HG02840 (cell line): ENCODE measurements around the gene CLIC3.

Experiments used
- ATAC-seq: cut with Tn5 transposase; IDR thresholded peaks from one replicate; pipeline ENCODE4 v1.9.1; 2021; ENCODE audit warnings: mild to moderate bottlenecking, moderate library complexity, moderate number of reproducible peaks; ENCODE audit not compliant: unreplicated experiment, low FRiP score

Gene CLIC3

DNA sequence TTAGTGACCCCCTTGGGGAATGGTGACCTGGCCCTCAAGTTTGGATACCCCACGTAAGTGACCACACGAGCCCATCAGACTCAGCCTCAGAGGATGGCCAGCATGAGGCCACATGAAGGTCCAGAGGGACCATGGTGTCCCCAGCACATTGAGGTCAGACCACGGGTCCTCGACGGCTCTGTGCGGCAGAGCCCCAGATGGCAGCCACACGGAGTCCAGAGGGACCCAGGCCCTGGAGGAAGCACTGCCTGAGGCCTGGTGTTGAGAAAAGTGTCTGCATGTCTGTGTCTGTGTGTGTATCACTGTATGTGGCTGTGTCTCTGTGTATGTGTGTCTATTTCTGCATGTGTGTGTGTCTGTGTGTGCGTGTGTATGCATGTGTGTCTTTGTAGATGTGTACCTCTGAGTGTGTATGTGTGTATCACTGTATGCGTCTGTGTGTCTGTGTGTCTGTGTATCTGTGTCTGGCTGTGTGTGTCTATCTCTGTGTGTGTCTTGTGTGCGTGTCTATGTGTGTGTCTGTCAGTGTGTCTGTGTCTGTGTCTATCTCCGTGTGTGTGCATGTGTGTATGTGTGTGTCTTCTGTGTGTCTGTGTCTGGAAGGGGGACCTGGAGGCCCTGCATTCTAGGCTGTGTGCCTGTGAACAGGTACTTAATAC lies 12.6 kb downstream of the CLIC3 start:
- ATAC-seq = no peak

DNA sequence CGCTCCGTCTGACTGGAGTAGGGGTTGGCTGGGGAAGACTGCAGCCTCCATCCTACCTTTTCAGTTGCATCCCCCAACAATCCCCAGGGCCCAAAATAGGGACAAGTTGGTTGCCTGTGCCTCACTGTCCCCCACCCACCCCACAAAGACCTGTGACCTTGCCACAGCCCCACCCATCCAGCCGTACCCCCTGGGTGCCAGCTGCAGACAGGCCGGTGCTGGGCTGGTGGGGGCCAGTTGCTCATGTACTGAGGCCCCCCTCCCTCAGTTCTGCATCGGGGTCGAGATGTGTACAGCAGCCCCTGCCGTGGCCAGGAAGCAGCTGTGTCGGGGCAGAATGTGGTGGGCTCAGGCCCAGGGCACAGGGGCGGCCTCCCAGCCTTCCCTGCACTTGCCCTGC lies 13.2 kb downstream of the CLIC3 start:
- no peak for ATAC-seq

DNA sequence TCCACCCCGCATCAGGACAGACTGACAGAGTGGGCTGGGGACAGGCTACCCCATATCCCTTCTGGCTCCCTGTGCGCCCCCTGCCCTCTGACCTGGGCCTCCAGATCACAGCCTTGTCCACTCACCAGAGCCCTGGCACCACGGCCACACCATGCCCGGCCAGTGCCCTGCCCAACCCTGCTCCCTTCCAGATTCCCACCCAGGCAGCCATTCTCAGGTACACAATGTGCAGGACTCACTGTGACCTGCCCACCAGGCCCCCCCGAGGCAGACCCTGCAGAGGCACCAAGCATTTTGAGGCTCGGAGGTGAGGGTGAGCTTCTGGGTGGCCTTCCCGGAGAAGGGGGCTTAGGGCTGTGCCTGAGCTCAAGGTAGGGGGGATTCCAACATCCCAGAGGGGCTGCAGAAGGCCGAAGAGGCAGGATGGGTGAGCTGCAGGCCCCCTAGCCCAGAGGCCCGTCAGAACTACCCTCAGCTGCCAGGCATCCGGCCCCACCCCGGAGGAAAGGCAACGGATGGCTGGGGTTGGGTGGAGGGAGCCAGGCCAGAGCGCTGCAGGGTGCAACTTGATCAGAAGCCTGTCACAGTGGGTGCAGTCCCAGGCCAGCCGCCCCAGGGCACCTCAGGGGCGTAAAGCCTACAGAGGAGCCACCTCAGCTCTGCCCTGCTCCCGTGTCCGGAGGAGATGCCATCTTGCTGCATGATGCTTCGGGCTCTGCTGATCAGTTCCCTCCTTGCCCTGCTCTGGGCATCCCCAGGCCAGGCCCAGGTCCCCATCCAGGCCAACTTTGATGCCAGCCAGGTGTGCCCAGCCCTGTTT lies 13.9 kb downstream of the CLIC3 start, which contains the start of gene LCNL1:
TSS of gene LCNL1 (plus strand) at position 762 of the 820 bp plus-strand sequence. CDS start 594 bp downstream, outside the sequence.
- ATAC-seq = no peak

DNA sequence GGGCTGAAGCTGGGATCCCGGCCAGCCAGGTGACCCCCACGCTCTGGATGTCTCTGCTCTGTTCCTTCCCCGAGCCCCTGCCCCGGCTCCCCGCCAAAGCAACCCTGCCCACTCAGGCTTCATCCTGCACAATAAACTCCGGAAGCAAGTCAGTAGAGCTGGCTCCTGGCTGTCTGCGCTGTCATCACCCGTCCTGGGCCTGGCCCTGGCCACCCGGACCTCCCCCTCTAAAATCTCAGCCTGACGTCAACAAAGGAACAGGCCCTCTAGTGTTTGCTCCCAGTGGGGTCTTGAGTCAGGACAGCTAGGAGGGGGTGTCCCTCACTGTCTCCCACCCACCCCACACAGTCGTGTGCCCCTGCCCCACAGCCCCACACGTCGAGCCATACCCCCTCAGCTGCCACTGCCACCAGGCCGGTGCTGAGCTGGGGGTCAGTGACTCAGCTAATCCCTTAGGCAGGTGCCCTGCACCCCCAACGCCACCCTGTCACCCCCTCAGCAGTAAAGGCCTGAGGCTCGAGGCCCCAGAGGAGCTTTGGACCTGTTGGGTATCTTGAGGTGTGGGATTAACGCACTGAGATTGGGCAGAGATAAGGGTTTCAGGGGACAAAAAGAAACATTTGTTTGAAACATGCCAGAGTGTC lies 14.7 kb downstream of the CLIC3 start:
- no peak for ATAC-seq

DNA sequence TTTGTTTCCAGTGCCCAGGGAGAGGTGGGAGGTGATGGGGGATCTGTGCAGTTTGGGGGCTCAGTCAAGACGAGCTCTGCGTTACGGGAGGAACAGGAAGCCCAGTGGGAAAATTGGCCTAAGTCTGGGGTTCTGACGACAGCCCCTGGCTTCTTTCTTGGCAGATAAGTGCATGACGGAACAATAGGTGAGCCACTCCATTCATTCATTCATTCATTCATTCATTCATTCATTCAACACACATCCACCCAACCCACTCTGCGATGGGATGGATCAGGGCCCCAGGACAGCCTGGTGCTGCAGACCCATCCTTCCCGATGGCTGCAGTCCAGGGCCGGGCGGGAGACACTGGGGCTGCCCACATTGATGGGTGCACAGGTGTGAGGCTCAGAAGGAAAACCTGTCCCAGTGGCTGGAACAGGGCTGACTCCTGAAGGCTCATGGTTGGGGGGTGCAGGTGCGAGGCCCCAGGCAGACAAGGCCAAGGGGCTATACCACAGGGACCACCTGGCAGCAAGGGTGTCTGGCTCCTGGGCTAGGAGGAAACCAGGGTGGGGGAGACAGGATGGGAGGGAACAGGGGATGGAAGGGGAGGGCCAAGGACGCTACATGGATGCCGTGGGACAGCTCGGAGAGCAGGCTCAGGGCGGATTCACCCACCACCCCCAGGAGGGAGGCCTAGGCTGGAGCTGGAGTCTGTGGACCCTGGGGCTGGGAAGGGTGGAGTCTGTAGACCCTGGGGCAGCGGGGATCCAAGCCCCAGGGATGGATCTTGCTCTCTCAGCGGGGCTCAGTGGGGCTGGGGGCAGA lies 15.5 kb downstream of the CLIC3 start:
- ATAC-seq = no peak

DNA sequence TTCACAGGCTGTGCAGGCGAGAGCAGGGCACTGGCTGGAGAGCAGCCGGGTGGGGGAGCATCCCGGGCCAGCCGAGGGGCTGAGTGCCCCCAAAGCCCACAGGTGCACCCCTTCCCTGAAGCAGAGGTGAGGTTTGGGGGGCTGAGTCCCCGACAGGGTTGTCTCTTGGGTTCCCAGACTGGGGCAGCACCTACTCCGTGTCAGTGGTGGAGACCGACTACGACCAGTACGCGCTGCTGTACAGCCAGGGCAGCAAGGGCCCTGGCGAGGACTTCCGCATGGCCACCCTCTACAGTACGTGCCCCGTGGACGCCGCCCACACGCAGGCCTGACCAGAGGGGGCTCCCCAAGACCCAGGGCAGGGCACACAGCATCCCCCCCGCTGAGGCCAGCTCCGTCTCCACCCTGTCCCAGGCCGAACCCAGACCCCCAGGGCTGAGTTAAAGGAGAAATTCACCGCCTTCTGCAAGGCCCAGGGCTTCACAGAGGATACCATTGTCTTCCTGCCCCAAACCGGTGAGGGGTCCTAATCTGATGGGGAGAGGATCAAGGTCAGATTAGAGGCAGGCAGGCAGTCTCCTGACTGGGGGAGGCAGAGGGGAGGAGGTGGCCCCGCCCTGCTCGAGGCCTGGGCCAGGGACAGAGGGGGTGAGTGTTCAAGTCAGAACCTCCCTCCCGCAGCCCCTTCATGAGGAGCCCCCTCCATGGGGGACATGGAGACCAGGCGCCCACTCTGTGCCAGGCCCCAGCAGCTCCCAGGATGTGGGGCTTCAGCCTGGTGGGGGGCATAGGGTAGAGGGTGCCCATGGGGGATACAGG lies 16.4 kb downstream of the CLIC3 start:
- ATAC-seq = no peak

DNA sequence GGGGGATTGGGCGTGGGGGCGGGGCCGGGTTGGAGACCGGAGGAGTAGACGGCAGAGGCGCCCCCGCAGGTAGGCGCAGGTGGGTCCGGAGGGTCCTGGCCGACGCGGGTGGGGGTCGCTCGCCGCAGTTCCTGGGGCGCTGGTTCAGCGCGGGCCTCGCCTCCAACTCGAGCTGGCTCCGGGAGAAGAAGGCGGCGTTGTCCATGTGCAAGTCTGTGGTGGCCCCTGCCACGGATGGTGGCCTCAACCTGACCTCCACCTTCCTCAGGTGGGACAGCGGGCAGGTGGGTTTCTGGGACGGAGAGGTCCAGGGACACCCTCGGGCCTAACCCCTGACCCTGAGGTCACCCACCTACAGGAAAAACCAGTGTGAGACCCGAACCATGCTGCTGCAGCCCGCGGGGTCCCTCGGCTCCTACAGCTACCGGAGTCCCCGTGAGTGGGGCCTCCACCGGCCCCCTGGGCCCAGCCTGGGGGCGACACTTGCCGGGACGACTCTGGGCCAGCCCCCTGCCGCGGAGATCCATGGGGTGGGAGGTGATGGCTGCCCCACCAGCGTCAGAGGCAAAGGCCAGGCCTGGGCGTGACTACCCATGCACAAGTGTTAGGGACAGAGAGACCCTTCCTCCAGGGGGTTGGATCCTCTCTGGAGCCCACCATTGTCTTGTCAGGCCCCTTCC lies 17.4 kb downstream of the CLIC3 start:
- ATAC-seq = no peak

DNA sequence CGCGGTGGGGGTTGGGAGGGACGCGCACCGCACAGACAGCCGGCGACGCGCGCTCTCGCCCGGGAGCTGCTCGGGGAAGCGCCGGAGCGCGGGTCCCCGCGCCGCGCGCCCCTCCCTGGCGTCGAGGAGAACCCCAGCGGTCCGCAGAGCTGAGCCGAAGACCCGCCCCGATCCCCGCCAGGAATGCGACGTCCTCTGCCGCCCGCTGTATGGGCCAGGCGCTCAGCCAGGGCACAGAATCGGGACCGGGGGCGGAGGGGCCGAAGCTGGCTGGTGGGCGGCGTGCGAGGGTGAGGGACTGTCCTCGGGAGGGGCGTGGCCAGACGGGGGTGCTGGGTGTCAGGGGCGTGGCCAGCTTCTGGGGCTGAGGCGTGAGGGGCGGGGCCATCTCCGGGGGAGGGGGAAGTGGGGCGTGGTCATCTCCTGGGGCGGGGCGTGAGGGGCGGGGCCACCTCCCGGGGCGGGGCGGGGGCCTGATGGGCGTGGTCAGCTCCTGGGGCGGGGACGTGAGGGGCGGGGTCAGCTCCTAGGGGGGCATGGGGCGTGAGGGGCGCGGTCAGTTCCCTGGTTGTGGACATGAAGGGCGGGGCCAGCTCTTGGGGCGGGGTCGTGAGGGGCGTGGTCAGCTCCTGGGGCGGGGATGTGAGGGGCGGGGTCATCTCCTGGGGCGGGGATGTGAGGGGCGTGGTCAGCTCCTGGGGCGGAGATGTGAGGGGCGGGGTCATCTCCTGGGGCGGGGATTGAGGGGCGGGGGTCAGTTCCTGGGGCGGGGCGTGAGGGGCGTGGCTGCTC lies 18.1 kb downstream of the CLIC3 start:
- ATAC-seq = no peak

DNA sequence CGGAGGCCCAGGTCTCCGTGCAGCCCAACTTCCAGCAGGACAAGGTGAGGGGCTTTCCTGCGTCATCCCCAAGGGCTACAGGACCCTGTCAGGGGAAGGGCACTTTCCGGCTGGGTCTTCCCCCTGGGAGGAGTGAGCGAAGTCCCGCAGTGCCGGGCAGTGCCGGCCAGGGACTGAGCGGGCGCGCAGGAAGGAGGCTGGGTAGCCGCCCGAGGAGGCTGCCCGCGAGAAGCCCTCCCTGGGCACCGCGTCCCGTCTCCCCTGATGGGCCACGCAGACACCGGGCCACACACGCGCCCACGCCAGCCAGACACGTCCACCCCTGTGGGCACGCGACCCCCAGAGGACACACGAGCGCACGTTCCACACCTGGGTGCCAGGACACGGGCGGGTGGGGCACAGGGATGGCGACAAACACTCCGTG lies 18.7 kb downstream of the CLIC3 start:
- no peak for ATAC-seq

DNA sequence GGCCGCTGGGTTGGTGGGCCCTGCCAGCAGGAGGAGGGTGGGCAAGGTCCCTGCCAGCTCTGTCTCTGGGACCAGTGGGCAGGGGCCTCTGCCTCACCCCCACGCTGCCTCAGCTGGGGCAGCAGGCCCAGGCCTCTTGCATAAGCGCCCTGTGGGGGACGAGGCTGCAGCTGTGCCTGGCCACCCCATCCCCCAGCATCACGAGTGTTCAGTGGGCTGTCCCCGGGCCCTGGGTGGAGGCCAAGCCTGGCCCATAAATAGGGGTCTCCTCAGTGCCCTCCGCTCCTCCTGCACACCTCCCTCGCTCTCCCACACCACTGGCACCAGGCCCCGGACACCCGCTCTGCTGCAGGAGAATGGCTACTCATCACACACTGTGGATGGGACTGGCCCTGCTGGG lies 19.1 kb downstream of the CLIC3 start, which contains the start of gene PTGDS:
TSS of gene PTGDS (plus strand) at position 282 of the 400 bp plus-strand sequence. CDS start at position 357, 75 bp downstream.
- no peak for ATAC-seq

DNA sequence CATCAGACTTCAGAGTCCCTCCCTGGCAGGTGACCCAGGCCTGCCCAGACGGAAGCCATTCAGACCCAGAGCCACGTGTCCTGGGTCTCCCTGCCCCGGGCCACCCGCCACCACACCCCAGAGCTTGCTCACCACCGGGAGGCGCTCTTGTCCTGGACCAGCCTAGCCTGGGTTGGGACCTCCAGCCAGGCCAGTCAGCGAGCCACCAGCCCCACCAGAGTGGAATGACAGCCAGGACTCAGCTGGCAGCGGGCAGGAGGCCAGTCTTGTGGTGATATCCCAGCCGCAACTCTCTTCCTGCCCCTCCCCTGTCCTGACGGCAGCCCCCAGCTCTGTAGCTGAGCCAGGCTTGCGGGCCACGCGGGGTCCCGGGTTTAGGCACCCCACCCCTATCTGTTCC lies 20.7 kb downstream of the CLIC3 start:
- ATAC-seq = no peak

DNA sequence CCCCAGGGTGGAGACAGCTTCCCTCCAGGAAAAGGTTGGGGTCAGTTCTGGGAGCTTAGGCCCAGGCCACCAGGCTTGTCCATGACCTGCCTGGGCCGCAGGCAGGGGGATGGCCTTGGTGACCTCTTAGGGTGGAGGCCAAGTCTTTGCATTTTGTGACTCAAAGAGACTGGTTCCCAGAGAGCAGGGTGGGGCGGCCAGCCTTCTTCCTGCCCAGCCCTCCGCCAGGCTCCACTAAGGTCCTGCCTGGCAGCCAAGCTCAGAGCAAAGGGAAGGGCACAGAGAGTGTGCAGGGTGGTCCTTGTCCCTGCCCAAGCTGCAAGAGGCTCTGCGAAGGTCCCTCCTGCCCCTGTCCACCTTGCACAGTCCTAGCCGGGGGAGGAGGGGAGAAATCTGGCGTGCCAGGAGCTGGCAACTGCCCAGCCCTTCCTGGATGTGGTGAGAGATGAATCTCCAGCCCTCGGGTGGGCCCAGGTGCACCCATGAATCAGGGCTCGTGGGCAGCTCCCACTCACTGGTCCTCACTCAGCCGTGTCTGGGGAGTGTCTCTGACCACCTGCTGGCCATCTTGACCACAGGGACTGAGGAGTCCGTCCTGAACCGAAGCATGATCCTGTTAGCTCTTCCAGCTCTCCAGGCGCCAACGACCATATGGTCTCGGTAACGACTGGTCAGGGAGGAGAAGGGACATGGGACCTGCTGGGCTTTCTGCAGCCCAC lies 21.4 kb downstream of the CLIC3 start:
- no peak for ATAC-seq

DNA sequence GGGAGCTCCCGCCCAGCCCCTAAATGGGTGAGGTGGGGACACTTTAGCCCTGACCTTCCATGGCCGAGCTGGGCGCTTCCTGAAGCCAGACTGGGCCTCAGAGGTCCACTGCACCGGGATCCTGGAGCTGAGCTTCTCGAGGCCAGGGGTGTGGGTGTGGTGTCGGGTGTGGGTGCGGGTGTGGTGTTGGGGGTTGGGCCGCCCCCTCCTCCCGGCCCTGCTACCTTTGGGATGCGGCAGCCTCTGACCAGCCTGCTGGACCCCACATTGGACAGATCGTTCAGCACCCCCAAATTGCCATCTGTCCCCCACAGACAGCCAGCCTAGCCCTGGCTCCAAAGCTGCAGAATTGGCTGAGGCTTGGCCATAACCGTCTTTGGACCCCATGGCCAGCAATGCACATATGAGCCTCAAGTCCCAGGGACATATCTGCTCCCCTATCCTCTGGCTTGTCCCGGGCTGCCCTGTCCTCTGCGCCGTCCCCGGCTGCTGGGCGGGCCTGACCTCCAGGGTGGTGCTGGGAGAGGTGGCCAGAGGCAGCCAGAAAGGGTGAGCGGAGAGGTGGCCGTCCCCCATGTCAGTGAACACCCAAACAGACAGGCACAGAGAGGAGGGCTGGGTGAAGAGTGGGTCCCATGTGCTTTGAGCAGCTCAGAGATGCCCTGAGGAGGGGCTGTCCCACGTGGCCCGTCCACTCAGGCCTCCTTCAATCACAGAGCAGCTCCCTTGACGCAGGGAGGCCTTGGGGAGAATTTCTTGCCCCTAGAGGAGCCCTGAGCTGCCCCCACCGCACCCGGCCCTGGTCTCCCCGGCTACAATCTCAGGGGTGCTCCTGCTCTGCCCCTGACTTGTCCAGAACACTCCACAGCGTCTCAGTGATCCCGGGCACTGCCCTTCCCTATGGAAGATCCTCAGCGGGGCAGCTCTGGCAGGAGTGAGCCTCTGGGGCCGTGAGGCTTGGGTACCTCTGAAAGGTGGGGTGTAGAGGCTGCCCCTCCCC lies 22.4 kb downstream of the CLIC3 start:
- ATAC-seq = no peak

DNA sequence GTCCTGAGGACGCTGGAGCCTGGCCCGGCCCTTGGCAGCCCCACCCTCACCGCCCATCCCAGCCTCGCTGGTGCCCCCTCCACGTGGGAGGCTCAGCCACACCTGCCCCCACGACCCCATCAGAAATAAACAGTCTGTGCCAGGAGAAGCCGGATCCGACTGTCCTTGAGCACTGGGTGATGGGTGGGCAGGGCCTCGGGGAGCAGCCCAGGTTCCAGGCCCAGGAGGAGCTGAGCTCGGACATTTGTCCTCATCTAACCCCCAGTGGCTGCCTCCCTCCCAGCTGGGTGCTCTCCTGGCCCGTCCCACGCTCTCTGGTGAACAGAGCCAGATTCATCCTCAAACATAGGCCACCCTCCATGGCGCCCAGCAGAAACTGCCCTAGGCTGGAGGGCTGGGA lies 23.6 kb downstream of the CLIC3 start:
- no peak for ATAC-seq

DNA sequence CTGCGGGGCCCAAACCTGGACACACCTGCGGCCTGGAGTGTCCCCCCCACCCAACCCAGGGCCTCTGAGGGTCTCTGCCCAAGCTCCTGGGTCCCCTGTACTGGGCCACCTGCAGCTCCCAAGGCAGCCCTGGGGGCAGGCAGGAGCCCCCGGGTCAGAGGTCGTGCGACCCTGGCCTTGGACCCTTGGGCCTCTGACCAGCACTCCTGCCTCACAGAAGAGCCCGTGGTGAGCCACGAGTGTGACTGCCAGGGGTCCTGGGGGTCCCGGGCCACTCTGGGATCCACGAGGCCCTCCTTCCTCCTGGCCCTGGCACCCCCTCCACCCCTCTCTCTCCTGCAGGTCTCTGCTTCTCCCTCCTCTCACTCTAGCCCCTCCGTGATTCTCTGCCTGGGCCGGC lies 24.0 kb downstream of the CLIC3 start:
- ATAC-seq = no peak

DNA sequence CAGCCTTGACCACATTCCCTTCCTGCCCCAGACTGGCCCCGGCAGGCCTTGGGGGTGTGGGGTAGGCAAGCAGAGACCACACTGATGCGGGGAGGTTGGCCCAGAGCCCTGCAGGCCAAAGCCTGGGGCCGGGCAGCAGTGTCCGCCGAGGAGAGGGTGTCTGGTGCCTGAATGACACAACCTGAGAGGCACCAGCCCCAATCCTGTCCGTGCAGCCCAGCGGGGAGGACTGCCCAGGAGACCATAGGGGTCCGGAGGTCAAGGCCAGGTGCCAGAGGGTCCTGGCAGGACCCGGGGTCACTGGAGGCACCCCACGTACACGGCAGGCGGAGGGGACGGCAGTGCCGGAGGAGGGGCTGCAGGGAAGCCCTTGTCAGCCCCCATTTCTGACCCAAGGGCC lies 24.6 kb downstream of the CLIC3 start:
- ATAC-seq = no peak
